HG03097 (cell line): Measurements from ENCODE around the gene SETD6.

Experiments used
- ATAC-seq: cut with Tn5 transposase; IDR thresholded peaks from one replicate; pipeline ENCODE4 v1.9.1; 2021; ENCODE audit not compliant: unreplicated experiment, low FRiP score

Gene SETD6

GRCh38 chr16:58507195-58507962 is 7.9 kb upstream of the SETD6 start:
- no peak for ATAC-seq

DNA sequence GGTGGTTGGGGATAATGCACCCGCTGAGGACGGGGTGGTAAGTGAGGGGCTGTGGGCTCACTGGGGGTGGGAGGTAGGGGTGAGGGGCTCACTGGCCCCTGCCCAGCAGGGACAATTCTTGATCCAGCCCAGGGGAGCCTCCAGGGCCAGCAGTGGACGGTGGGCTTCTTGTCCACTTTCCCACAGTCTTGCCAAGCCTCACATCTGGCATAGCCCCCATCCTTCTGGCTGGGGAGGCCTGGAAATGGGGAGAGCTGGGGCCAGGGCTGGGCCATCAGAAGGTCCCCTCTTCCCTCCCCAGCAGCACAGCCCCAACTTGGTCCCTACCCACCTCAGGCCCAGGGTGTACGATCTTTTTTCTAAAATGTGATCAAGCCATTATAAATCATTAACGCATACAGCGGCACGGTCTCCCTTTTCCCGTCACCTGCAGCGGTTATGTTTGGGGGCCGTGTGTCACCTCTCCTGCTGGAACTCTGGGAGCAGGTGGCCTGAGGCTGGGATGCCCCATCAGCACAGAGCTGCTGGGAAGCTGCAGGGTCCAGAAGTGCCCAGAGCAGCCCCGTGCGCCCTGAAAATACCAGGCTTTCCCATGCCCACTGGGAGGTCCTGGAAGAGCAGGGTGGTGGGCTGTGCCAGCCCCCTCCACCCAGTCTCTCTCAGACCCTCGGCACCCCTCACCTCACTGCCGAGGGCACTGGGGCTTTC is 7.2 kb upstream of the SETD6 start:
- ATAC-seq, result no peak

- ATAC-seq, result no peak
Measured at GRCh38 chr16:58508671-58509251, 6.6 kb upstream of the SETD6 start.

GRCh38 chr16:58509256-58510096 is 5.8 kb upstream of the SETD6 start:
- no peak for ATAC-seq

GRCh38 chr16:58510097-58510775 is 5.1 kb upstream of the SETD6 start:
- no peak for ATAC-seq

DNA sequence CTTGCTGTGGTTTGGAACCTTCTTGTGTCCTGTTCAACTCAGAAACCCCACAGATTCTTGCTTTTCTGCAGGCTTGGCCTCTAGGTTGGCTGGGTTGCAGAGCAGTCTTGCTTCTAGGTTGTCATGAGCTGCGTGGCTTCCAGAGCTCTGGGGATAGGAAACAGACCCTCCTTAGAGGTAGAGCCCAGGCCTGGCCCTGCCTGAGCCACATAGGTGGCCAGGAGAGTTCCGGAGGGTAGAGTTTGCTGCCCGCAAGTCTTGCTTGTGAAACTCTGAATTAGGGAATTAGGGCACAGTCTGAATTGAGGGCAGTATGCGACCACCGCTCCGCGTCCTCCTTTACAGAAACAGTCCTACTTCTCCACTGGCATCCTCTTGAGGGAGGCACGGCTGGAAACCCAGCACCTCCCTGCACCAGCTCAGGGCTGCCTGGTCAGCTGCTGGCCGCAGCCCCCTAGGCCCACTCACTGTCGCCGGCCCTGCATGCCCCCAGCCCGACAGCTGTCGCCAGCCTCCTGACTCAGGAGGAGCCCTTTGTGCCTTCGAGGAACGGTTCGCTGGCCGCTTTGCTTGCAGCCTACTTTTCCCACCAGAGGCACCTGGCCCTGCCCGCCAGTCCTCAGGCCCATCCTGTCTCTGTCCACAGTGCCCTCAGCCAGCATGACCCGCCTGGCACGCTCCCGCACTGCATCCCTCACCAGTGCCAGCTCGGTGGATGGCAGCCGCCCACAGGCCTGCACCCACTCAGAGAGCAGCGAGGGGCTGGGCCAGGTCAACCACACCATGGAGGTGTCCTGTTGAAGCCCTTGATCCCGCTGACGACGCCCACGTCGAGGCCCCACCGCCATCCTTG is 4.3 kb upstream of the SETD6 start:
- ATAC-seq, result no peak

- ATAC-seq, result no peak
Measured at GRCh38 chr16:58511933-58512815, 3.1 kb upstream of the SETD6 start.

DNA sequence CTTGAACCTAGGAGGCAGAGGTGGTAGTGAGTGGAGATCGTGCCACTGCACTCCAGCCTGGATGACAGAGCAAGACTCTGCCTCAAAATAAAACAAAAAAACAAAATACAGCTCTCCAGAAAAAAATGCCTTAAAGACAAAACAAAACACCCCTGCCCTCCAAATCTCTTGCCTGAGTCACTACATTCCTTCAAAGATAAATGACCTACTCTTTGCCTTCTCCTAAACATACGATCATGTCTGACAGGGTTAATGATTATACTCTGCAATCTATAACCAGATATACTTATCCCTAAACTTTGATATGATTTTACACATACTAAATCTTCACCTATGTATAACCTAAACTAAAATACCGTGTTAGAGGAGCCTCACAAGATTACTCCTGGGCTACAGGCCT is 1.4 kb upstream of the SETD6 start:
- ATAC-seq, result no peak

- peak; percentile 39 for ATAC-seq
Measured at GRCh38 chr16:58515871-58516767, 802 bp downstream of the SETD6 start.

- ATAC-seq, result no peak
Measured at GRCh38 chr16:58516768-58517107, 1.4 kb downstream of the SETD6 start.

GRCh38 chr16:58518083-58518979 is 3.0 kb downstream of the SETD6 start:
- ATAC-seq, result no peak

DNA sequence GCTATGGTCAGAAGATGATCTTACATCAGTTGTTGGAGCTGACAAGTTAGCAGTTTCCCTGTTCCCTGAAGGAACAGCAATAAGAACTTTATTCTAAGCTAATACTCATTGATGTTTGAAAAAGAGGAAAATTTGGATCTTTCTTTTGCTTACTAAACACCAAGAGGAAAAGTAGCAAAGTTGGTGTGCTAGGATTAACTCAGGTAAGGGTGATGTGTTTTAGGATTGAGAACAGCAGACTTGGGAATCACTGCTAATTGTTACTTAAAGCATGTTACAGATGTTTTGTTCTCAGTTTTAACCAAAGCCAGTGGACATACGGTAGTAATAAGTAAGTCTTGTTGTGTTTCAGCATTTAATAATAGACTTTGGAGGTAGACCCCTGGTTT is 3.7 kb downstream of the SETD6 start:
- ATAC-seq, result no peak

- ATAC-seq, result no peak
Measured at GRCh38 chr16:58519707-58520106, 4.4 kb downstream of the SETD6 start.

- ATAC-seq, result no peak
Measured at GRCh38 chr16:58530179-58530578, 14.9 kb downstream of the SETD6 start.

GRCh38 chr16:58532414-58532813 is 17.1 kb downstream of the SETD6 start:
- ATAC-seq, result no peak

- ATAC-seq, result no peak
Measured at GRCh38 chr16:58533751-58534470, 18.6 kb downstream of the SETD6 start.
